Lung microvascular endothelial cell (primary cell): Measurements from ENCODE around the gene SENP1. TPM values are rescaled to one million over a fixed set of nuclear protein-coding genes. Genes with fewer than 3 reads are reported as not detected.

Source experiments
- DNase-seq, 2 donors: peaks; one replicate each; pipeline versions ENCODE4 v3.0.0 to v3.0.0-alpha.2; 2010; ENCODE audit warnings: low read depth in 2 of 2
- total RNA-seq: library from RNA; depleted of rRNA; stranded (reverse); fragments of >200 nt; gene quantifications from 2 replicates; pipeline ENCODE4 v1.2.1, GENCODE V29; 2014

SENP1 gene
- total RNA-seq, 1 donor from 2014 or later, result 8.3 TPM

- DNase-seq, result peak in 1 of 2 donors; percentile 52
Measured at GRCh38 chr12:48001505-48002413, 104.1 kb downstream of the SENP1 start.

- DNase-seq, result peak in 1 of 2 donors; percentile 66
Measured at GRCh38 chr12:48000878-48001504, 104.9 kb downstream of the SENP1 start.

GRCh38 chr12:47999816-48000215 lies 106.1 kb downstream of the SENP1 start:
- no peak for DNase-seq

- no peak for DNase-seq
Measured at GRCh38 chr12:47997321-47997720, 108.6 kb downstream of the SENP1 start.

- DNase-seq, result peak in 1 of 2 donors; percentile 50
Measured at GRCh38 chr12:47995981-47996401, 109.9 kb downstream of the SENP1 start.

- DNase-seq, result no peak
Measured at GRCh38 chr12:47993491-47993890, 112.4 kb downstream of the SENP1 start.

Other genes with a start within 250 kb of the SENP1 start
- gene VDR, start 201.1 kb downstream of the SENP1 start, total RNA-seq, result not detected in 2 replicates
- 36.1 and 49.5 TPM in 2 replicates for gene TMEM106C, start 142.5 kb downstream of the SENP1 start, total RNA-seq
- gene COL2A1, start 101.6 kb downstream of the SENP1 start, total RNA-seq, result not detected in 2 replicates
- 30.4 and 38.6 TPM in 2 replicates for gene PFKM, start 13.3 kb upstream of the SENP1 start, total RNA-seq
- 11.1 and 16.7 TPM in 2 replicates for gene ASB8, start 51.4 kb upstream of the SENP1 start, total RNA-seq
- gene CCDC184, start 77.6 kb upstream of the SENP1 start, total RNA-seq, result not detected in 2 replicates
- gene OR10AD1, start 97.2 kb upstream of the SENP1 start, total RNA-seq, result not detected in 2 replicates
- gene ZNF641, start 244.8 kb upstream of the SENP1 start, total RNA-seq, result 0.22 and 0.99 TPM in 2 replicates